HG03558 (cell line): Measurements from ENCODE around the gene NNAT.

Source experiments
- ATAC-seq: cut with Tn5 transposase; IDR thresholded peaks from one replicate; pipeline ENCODE4 v1.9.1; 2021; ENCODE audit warnings: moderate number of reproducible peaks; ENCODE audit not compliant: unreplicated experiment; ENCODE audit errors: extremely low read depth

The NNAT gene

GRCh38 chr20:37501940-37502339, 19.1 kb upstream of the NNAT start:
- no peak for ATAC-seq

GRCh38 chr20:37502654-37503053, 18.4 kb upstream of the NNAT start:
- no peak for ATAC-seq

GRCh38 chr20:37503256-37503927, 17.7 kb upstream of the NNAT start:
- no peak for ATAC-seq

GRCh38 chr20:37504404-37505096, 16.5 kb upstream of the NNAT start:
- no peak for ATAC-seq

GRCh38 chr20:37505263-37506151, 15.5 kb upstream of the NNAT start:
- ATAC-seq = no peak

GRCh38 chr20:37506152-37506725, 14.8 kb upstream of the NNAT start:
- ATAC-seq = no peak

GRCh38 chr20:37510226-37510625, 10.8 kb upstream of the NNAT start:
- ATAC-seq = no peak

GRCh38 chr20:37511610-37512275, 9.3 kb upstream of the NNAT start:
- ATAC-seq = no peak

GRCh38 chr20:37513779-37514359, 7.2 kb upstream of the NNAT start:
- no peak for ATAC-seq

GRCh38 chr20:37515876-37516275, 5.2 kb upstream of the NNAT start:
- no peak for ATAC-seq

- ATAC-seq = no peak
These were observed 4.0 kb upstream of the NNAT start for GRCh38 chr20:37516811-37517750.

GRCh38 chr20:37518059-37518458, 3.0 kb upstream of the NNAT start:
- no peak for ATAC-seq

- ATAC-seq = no peak
These were observed 2.2 kb upstream of the NNAT start for GRCh38 chr20:37518606-37519507.

- no peak for ATAC-seq
These were observed 1.3 kb upstream of the NNAT start for GRCh38 chr20:37519508-37520418.

GRCh38 chr20:37520419-37520955, 563 bp upstream of the NNAT start:
- ATAC-seq = no peak

- ATAC-seq = no peak
These were observed 1.4 kb downstream of the NNAT start for GRCh38 chr20:37522260-37523011.
